HK-2 (cell line): ENCODE data around the gene DGKI.

Experiments used
- DNase-seq: peaks from one replicate; pipeline ENCODE4 v3.0.0-alpha.2; 2018; ENCODE audit not compliant: unreplicated experiment

Gene DGKI

GRCh38 chr7:137846827-137847567, at the start of gene DGKI:
DGKI (minus strand) TSS chr7:137846974.
- DNase-seq = no peak

GRCh38 chr7:137895301-137896221, 48.8 kb upstream of the DGKI start:
- no peak for DNase-seq

GRCh38 chr7:137893143-137893742, 46.5 kb upstream of the DGKI start:
- DNase-seq = no peak

GRCh38 chr7:137891016-137891655, 44.4 kb upstream of the DGKI start:
- DNase-seq = no peak

- DNase-seq = no peak
Measured at GRCh38 chr7:137890449-137890921, 43.7 kb upstream of the DGKI start.

GRCh38 chr7:137888241-137888640, 41.5 kb upstream of the DGKI start:
- no peak for DNase-seq

- no peak for DNase-seq
Measured at GRCh38 chr7:137886746-137887145, 40.0 kb upstream of the DGKI start.

GRCh38 chr7:137886281-137886680, 39.5 kb upstream of the DGKI start:
- no peak for DNase-seq

- DNase-seq = no peak
Measured at GRCh38 chr7:137885678-137886077, 38.9 kb upstream of the DGKI start.

- no peak for DNase-seq
Measured at GRCh38 chr7:137882806-137883205, 36.0 kb upstream of the DGKI start.

GRCh38 chr7:137882261-137882668, 35.5 kb upstream of the DGKI start:
- DNase-seq = peak; percentile 83

GRCh38 chr7:137881607-137882260, 35.0 kb upstream of the DGKI start:
- DNase-seq = no peak

GRCh38 chr7:137880432-137880831, 33.7 kb upstream of the DGKI start:
- no peak for DNase-seq

GRCh38 chr7:137879357-137880158, 32.8 kb upstream of the DGKI start:
- DNase-seq = no peak

- DNase-seq = no peak
Measured at GRCh38 chr7:137878333-137878961, 31.7 kb upstream of the DGKI start.

GRCh38 chr7:137877027-137877675, 30.4 kb upstream of the DGKI start:
- DNase-seq = no peak

GRCh38 chr7:137875746-137876145, 29.0 kb upstream of the DGKI start:
- no peak for DNase-seq

GRCh38 chr7:137873979-137874777, 27.4 kb upstream of the DGKI start:
- DNase-seq = no peak

GRCh38 chr7:137873524-137873923, 26.8 kb upstream of the DGKI start:
- DNase-seq = no peak
